HCT116 (cell line): ENCODE data around the gene ZSWIM7. TPM values are rescaled to one million over a fixed set of nuclear protein-coding genes. Genes with fewer than 3 reads are reported as not detected.

Experiments
- ATAC-seq: fragments of 200-7000 bp; cut with Tn5 transposase; 2 replicates; pipeline ENCODE4 v1.9.1; 2020; ENCODE audit warnings: mild to moderate bottlenecking, moderate library complexity
- BruUV-seq: library from RNA; stranded (reverse); fragments of 400-500 nt; replicated peaks from 2 replicates; lab custom pipeline; 2021; lab: Mats Ljungman, UMichigan
- CTCF ChIA-PET: fragments of 300-600 bp; sonication (Branson Sonifier 250); formaldehyde crosslinking; loops from one replicate; lab custom pipeline; 2021; ENCODE audit warnings: antibody characterized with exemption; lab: Charles Lee
- POLR2A ChIA-PET: fragments of 300-600, 350-600 bp; sonication (Branson Sonifier 250); formaldehyde crosslinking; loops from one replicate; lab custom pipeline; 2021; ENCODE audit warnings: antibody characterized with exemption; lab: Charles Lee
- RAD21 ChIA-PET, 2 experiments: fragments of 300-600 bp; sonication (Branson Sonifier 250); formaldehyde crosslinking; loops; one replicate each; lab custom pipeline; 2023; ENCODE audit warnings: low total read pairs in 2 of 2; ENCODE audit not compliant: uncharacterized antibody in 2 of 2, unreplicated experiment in 2 of 2, low non-redundant PET in 1 of 2; lab: Charles Lee
- DNase-seq: peaks from one replicate; pipeline ENCODE4 v3.0.0-alpha.2; 2010; ENCODE audit warnings: low read depth, low spot score
- H2AFZ ChIP-seq: fragments of 200-600 bp; shearing (Covaris generic), sonication (generic); 2 replicates; pipeline ENCODE4 v1.6.1; 2017; ENCODE audit warnings: low read depth, mixed run types, mixed read lengths, antibody characterized with exemption, low read length; ENCODE audit not compliant: poor library complexity, severe bottlenecking
- H3K27ac ChIP-seq: 2 replicates; pipeline ENCODE4 v1.5.1; 2012; ENCODE audit warnings: low read depth, low read length
- H3K27me3 ChIP-seq: fragments of 200-600 bp; sonication (generic); 2 replicates; pipeline ENCODE4 v1.6.1; 2016; ENCODE audit warnings: mixed run types, low read length, mixed read lengths; ENCODE audit not compliant: insufficient read depth
- H3K36me3 ChIP-seq, 2 experiments: fragments of 200-500 bp in 1 of 2; fragments of 200-600 bp in 1 of 2; sonication (Bioruptor generic) in 1 of 2; sonication (generic) in 1 of 2; 2 replicates each; pipeline versions ENCODE4 v1.5.1 to v1.6.1; 2014 to 2016; ENCODE audit warnings: low read length in 2 of 2, inconsistent platforms in 1 of 2, mixed read lengths in 1 of 2, mixed run types in 1 of 2; ENCODE audit not compliant: insufficient read depth in 2 of 2, control insufficient read depth in 1 of 2
- H3K4me1 ChIP-seq, 2 experiments: fragments of 200-600 bp in 1 of 2; sonication (generic) in 1 of 2; 2 replicates each; pipeline versions ENCODE4 v1.5.1 to v1.6.1; 2012 to 2017; ENCODE audit warnings: low read length in 2 of 2, inconsistent platforms in 1 of 2, mild to moderate bottlenecking in 1 of 2, mixed read lengths in 1 of 2, mixed run types in 1 of 2, moderate library complexity in 1 of 2; ENCODE audit not compliant: insufficient read depth in 2 of 2, control insufficient read depth in 1 of 2
- H3K4me2 ChIP-seq: fragments of 200-600 bp; sonication (generic); 2 replicates; pipeline ENCODE4 v1.6.1; 2017; ENCODE audit warnings: mixed run types, low read length, mixed read lengths
- H3K4me3 ChIP-seq, 2 experiments: fragments of 200-600 bp in 1 of 2; sonication (generic) in 1 of 2; replicated peaks in 1 of 2; 2 replicates each; pipeline ENCODE4 v1.5.1; 2011 to 2016; ENCODE audit warnings: low read length in 2 of 2, control low read depth in 1 of 2, low read depth in 1 of 2, mild to moderate bottlenecking in 1 of 2, mixed read lengths in 1 of 2, mixed run types in 1 of 2
- H3K79me2 ChIP-seq: fragments of 200-600 bp; sonication (generic); 2 replicates; pipeline ENCODE4 v1.6.1; 2017; ENCODE audit warnings: mild to moderate bottlenecking, mixed run types, low read length, moderate library complexity, mixed read lengths; ENCODE audit not compliant: insufficient read depth
- H3K9ac ChIP-seq: fragments of 200-600 bp; sonication (generic); 2 replicates; pipeline ENCODE4 v1.6.1; 2016; ENCODE audit warnings: low read length, mixed read lengths
- H3K9me2 ChIP-seq: fragments of 200-600 bp; sonication (generic), shearing (Covaris generic); 2 replicates; pipeline ENCODE4 v1.6.1; 2017; ENCODE audit warnings: mixed run types, mild to moderate bottlenecking, moderate library complexity; ENCODE audit not compliant: insufficient read depth
- H3K9me3 ChIP-seq, 2 experiments: fragments of 200-500 bp in 1 of 2; fragments of 200-600 bp in 1 of 2; sonication (Bioruptor generic) in 1 of 2; sonication (generic) in 1 of 2; 2 replicates each; pipeline ENCODE4 v1.6.1; 2014 to 2017; ENCODE audit warnings: low read length in 2 of 2, mixed read lengths in 2 of 2, inconsistent platforms in 1 of 2, low read depth in 1 of 2, mild to moderate bottlenecking in 1 of 2, mixed run types in 1 of 2, moderate library complexity in 1 of 2; ENCODE audit not compliant: control insufficient read depth in 1 of 2, insufficient read depth in 1 of 2
- H4K20me1 ChIP-seq: fragments of 200-600 bp; sonication (generic), shearing (Covaris generic); 2 replicates; pipeline ENCODE4 v1.6.1; 2017; ENCODE audit warnings: mixed run types, mild to moderate bottlenecking, moderate library complexity; ENCODE audit not compliant: insufficient read depth
- CTCF ChIP-seq, 3 experiments: fragments of 200-600 bp in 1 of 3; sonication (generic) in 1 of 3; IDR thresholded peaks in 2 of 3; conservative IDR thresholded peaks in 1 of 3; 2 replicates each; pipeline ENCODE4 v1.5.1; 2012 to 2017; ENCODE audit warnings: low read depth in 2 of 3, low read length in 2 of 3, antibody characterized with exemption in 1 of 3, borderline replicate concordance in 1 of 3, control low read depth in 1 of 3, mild to moderate bottlenecking in 1 of 3, mixed read lengths in 1 of 3, mixed run types in 1 of 3, moderate library complexity in 1 of 3; ENCODE audit not compliant: insufficient read depth in 1 of 3
- RAD21 ChIP-seq: IDR thresholded peaks from 2 replicates; pipeline ENCODE4 v1.6.1; 2012; ENCODE audit warnings: low read depth, mild to moderate bottlenecking
- REST ChIP-seq: IDR thresholded peaks from 2 replicates; pipeline ENCODE4 v1.6.1; 2012; ENCODE audit warnings: low read depth
- intact Hi-C: fragments of 100-400 bp; cut with micrococcal nuclease; formaldehyde crosslinking; loops from 2 replicates; pipeline ENCODE4 v1.10.0; 2022
- total RNA-seq: library from RNA; stranded (reverse); gene quantifications from one replicate; pipeline ENCODE4 v1.2.1, GENCODE V29; 2021; ENCODE audit not compliant: unreplicated experiment

ZSWIM7 gene
- total RNA-seq, 1 experiment from 2014 or later, result 33.5 TPM

GRCh38 chr17:15977894-15978293, 21.6 kb downstream of the ZSWIM7 start:
- Histone ChIP-seq H3K27ac (no peak overlapping the region), H4K20me1 (0 out of 2 replicates have a peak, but pooled peaks cover 3% of the 10 kb centered on the region), H3K79me2 (peaks cover 80% of the 10 kb centered on the region), H2AFZ (no peak overlapping the region), H3K9me3 (no peaks in the 10 kb centered on the region), H3K9me2 (no peaks in the 10 kb centered on the region), H3K4me2 (no peak overlapping the region), H3K4me1 (peaks cover 26 to 70% of the 10 kb centered on the region in 2 experiments), H3K27me3 (no peaks in the 10 kb centered on the region), H3K36me3 (peaks cover 10 to 33% of the 10 kb centered on the region in 2 experiments; a peak in 3 of 4 replicates), H3K9ac (no peak overlapping the region), H3K4me3 (no peak overlapping the region)
- TF ChIP-seq CTCF (IDR thresholded peaks at IDR 0.05 in 2 of 3, conservative IDR thresholded peaks at IDR 0.05 in 1 of 3; ENCODE audit: borderline replicate concordance in 1 of 3, insufficient read depth in 1 of 3, low read depth in 2 of 3, low read length in 2 of 3) (peak in 2 of 3 experiments; percentile 22 to 38; a peak in 3 of 6 replicates), RAD21 (peak; percentile 17; the same call in 1 of the 2 replicates), REST (no peak)
- ChIA-PET CTCF (no interaction called here), POLR2A (no interaction called here), RAD21 (no interaction called here)
- DNase-seq, result no peak
- intact Hi-C loops, result no loop called here
- no peak for ATAC-seq
- no TSS peak for BruUV-seq
